Uterus (tissue), 2 donors: ENCODE measurements around the gene UBE3A.

Experiments used
- POLR2A ChIP-seq, 2 donors: fragments of 450-650 bp; IDR thresholded peaks; one replicate each; pipeline ENCODE4 v1.6.1; 2016; ENCODE audit warnings: antibody characterized with exemption in 2 of 2, mild to moderate bottlenecking in 1 of 2, moderate library complexity in 1 of 2
- TF ChIP-seq, protein P1 (sequence below), 4 experiments: fragments of 200-600 bp in 2 of 4; fragments of 450-650 bp in 2 of 4; sonication (generic) in 2 of 4; IDR thresholded peaks; one replicate each; pipeline ENCODE4 v1.5.1; 2016 to 2019; ENCODE audit warnings: antibody characterized with exemption in 4 of 4, mild to moderate bottlenecking in 2 of 4, moderate library complexity in 1 of 4

DNA sequence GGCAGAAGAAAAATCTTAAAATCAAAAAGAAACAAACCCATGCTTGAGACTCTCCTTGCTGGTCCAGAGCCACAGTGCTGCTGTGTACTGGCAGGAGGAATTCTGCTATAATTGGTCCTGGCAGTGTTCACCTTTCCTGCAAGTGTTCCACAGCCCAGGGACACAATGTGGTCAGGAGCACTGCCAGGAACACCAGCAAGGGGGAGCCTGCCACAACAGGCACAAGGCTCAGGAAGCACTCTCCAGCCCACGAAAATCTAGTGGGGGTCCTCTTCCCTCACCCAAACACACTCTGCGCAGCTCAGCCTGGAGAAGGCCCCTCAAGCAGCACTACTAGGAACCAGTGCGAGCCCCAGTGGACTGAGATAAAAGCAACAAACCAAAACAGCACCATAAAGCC lies 92.9 kb downstream of the UBE3A start:
- TF ChIP-seq, protein P1, sequence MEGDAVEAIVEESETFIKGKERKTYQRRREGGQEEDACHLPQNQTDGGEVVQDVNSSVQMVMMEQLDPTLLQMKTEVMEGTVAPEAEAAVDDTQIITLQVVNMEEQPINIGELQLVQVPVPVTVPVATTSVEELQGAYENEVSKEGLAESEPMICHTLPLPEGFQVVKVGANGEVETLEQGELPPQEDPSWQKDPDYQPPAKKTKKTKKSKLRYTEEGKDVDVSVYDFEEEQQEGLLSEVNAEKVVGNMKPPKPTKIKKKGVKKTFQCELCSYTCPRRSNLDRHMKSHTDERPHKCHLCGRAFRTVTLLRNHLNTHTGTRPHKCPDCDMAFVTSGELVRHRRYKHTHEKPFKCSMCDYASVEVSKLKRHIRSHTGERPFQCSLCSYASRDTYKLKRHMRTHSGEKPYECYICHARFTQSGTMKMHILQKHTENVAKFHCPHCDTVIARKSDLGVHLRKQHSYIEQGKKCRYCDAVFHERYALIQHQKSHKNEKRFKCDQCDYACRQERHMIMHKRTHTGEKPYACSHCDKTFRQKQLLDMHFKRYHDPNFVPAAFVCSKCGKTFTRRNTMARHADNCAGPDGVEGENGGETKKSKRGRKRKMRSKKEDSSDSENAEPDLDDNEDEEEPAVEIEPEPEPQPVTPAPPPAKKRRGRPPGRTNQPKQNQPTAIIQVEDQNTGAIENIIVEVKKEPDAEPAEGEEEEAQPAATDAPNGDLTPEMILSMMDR (IDR thresholded peaks at IDR 0.05), result no peak
- TF ChIP-seq POLR2A (IDR thresholded peaks at IDR 0.05), result no peak
